GM12873 (cell line): ENCODE data around the gene ORC2.

Experiments used
- TF ChIP-seq, protein P1 (sequence below): IDR thresholded peaks from 2 replicates; pipeline ENCODE4 v1.5.1; 2012; ENCODE audit warnings: low read depth, mild to moderate bottlenecking, moderate library complexity, low read length, control low read depth; ENCODE audit not compliant: insufficient read depth; ENCODE audit errors: missing control alignments

The ORC2 gene

DNA sequence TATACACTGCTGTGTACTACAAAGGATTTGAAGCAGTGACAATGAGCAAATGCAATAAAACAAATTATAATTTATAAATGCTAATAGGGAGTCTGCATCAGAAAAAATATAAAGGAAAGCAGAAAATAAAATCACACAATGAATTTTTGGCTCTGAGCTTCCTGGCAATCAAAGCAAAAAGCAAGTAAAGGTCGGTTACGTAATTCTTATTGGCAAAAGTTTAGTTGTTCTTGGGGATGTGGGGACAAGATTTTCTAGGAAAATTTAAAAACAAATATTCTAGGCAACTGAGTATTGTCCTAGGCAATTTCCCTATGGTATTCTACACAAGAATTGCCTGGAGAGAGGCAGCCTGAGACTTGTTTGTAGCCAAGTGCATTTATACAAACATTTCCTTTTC lies 1.8 kb downstream of the ORC2 start:
- TF ChIP-seq, protein P1, sequence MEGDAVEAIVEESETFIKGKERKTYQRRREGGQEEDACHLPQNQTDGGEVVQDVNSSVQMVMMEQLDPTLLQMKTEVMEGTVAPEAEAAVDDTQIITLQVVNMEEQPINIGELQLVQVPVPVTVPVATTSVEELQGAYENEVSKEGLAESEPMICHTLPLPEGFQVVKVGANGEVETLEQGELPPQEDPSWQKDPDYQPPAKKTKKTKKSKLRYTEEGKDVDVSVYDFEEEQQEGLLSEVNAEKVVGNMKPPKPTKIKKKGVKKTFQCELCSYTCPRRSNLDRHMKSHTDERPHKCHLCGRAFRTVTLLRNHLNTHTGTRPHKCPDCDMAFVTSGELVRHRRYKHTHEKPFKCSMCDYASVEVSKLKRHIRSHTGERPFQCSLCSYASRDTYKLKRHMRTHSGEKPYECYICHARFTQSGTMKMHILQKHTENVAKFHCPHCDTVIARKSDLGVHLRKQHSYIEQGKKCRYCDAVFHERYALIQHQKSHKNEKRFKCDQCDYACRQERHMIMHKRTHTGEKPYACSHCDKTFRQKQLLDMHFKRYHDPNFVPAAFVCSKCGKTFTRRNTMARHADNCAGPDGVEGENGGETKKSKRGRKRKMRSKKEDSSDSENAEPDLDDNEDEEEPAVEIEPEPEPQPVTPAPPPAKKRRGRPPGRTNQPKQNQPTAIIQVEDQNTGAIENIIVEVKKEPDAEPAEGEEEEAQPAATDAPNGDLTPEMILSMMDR = no peak

DNA sequence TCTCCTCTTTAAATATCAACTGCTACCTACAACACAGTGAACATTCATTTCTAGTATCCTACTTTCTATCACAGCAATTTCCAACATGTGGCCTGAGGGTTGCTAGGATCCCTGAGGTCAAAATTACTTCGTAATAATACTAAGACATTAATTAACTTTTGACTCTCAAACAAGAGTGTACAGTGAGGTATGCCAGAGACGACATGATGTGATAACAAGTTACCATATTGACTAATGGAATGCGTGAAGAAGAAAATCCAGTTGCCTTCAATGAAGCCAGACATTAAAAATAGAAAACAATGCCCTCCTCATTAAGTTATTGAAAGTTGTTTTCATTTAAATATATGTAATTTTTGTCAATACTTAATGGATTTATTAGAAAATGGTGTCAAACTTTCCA lies 13.1 kb downstream of the ORC2 start:
- TF ChIP-seq, protein P1 = no peak

DNA sequence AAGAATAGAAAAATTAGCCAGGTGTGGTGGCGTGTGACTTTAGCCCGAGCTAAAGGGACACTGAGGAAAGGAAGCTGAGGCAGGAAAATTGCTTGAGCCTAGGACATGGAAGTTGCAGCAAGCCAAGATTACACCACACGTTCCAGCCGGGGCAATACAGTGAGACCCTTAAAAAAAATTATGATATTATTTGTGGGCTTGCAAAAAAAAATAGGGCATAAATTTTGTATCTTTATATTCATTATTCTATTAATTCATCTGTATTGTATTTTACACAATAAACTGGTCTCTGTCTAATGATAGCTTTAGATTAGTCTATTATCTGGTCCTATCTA lies 18.1 kb downstream of the ORC2 start:
- TF ChIP-seq, protein P1 = no peak

DNA sequence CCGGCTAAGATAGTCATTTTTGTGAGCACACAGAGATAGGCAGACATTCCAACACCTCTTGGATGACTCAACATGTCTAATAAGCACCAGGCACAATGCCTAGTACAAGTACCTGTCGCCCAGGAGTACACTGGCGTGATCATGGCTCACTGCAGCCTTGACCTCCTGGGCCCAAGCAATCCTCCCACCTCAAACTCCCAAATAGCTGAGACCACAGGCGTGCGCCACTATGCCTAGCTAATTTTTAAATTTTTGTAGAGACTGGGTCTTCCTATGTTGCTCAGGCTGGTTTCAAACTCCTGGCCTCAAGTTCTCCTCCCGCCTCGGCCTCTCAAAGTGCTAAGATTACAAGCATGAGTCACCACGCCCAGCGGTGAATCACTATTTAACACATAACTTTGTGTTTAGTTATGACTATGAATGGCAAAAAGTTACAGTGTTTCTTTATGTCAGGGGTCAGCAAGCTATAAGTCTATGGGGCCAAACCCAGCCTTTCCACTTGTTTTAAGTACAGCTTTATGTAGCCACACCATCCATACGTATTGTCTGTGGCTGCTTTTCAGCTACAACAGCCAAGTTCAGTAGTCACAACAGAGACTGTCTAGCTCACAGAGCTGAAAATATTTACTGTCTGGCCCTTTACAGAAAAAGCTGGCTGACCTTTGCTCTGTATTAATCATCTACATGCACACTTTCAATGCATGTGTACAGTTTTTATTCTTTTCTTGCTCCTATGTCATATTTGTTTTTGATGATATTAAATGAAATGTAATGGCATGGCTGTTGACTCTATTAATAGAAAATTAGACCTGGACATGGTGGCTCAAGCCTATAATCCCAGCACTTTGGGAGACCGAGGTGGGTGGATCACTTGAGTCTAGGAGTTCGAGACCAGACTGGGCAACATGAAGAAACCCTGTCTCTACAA lies 18.7 kb downstream of the ORC2 start:
- TF ChIP-seq, protein P1 = no peak

DNA sequence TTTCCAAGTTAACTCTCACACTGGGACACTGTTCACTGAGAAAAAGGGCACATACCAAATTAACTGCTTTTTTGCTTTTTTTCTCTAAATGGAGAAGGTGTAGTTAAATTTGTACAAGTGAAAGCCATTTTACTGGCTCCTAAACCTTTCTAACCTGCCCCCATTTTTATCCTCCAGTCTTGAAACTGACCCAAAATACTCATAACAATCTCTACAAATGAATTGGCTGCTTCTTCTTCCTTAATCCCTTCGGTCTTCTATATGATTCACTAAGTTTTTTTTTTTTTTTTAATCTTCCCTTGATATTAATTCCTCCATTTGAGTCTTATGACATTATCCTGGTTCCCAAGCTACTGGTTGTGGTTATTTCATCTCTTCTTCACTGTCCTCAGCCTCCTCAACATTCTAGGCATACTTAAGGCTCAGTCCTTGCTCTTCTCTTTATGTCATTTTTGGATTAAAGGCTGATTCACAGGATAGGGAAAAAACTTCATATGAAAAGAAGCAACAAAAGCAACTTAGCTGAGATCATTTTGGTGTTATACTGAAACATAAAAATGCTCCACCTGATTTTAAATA lies 19.8 kb downstream of the ORC2 start:
- TF ChIP-seq, protein P1 = no peak

DNA sequence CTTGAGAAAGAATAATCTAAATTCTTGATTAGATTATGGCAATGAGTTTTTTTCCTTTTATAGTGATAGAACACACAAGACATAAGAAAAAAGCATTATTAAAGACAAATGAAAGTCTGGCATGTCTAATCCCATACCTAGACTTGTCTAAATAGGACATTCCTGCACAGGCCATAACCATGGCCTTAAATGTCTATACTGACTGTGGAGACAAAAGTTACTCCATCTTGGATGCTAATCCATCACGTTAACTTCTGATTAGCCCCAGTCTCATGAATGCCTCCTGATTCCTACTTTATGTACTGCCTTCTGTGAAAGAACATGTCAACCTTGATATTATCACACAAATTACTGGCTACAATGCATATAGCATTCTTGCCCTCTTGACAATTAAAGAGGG lies 23.6 kb downstream of the ORC2 start:
- TF ChIP-seq, protein P1 = no peak

DNA sequence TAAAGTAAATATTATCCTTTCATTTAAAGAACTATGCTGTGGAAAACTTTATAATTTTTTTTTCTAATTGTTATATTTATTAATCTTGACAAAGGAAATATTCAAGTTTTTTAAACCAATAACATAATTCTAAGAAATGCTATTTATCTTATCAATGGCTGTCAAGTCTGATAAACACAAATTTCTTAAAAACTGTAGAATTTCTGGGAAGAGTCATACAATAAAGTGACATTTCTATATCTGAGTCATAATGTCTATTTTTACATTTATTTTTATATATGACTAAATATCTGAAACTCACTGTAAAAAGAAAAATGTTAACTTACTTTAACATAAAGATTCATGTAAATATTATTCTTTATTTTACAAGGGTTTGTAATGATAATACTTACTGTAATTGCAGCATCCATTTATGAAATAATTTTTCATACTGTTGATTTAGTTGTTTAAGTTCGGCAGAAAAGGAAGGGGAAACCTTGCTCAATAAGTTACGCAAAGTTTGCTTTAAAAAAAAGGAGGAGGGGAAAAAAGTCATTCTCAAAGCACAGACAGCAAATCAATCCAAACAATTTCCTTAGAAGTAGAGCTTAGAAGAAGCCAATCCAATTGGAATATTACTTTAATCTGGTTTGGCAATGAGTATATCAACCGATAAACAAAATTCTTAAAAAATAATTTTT lies 32.4 kb downstream of the ORC2 start:
- TF ChIP-seq, protein P1 = no peak
